Epithelial cell of proximal tubule (primary cell): ENCODE measurements around the gene PIGT. TPM values are rescaled to one million over a fixed set of nuclear protein-coding genes. Genes with fewer than 3 reads are reported as not detected.

Experiments used
- DNase-seq: peaks from one replicate; pipeline ENCODE4 v3.0.0-alpha.2; 2011; ENCODE audit warnings: low read depth
- H3K4me3 ChIP-seq: 2 replicates; pipeline ENCODE4 v1.5.1; 2011; ENCODE audit warnings: low read depth, mild to moderate bottlenecking, low read length
- CTCF ChIP-seq: conservative IDR thresholded peaks from 2 replicates; pipeline ENCODE4 v1.5.1; 2012; ENCODE audit warnings: low read depth, mild to moderate bottlenecking, low read length
- total RNA-seq: library from RNA; depleted of rRNA; stranded (reverse); fragments of >200 nt; gene quantifications from 2 replicates; pipeline ENCODE4 v1.2.3, GENCODE V29; 2015

PIGT gene
- total RNA-seq, 1 donor from 2014 or later = 59.9 TPM

- DNase-seq = no peak
- no peak for TF ChIP-seq CTCF
- no peak overlapping the region for H3K4me3 ChIP-seq
Measured at GRCh38 chr20:45413479-45413878, 2.5 kb upstream of the PIGT start.

GRCh38 chr20:45416917-45417316 lies 976 bp downstream of the PIGT start:
- peak overlapping the region; percentile 85 for H3K4me3 ChIP-seq
- DNase-seq = no peak

GRCh38 chr20:45419188-45420091 lies 3.5 kb downstream of the PIGT start:
- no peak for TF ChIP-seq CTCF

More at GRCh38 chr20:45416917-45417316, 976 bp downstream of the PIGT start:
- no peak for TF ChIP-seq CTCF

GRCh38 chr20:45420125-45420524 lies 4.2 kb downstream of the PIGT start:
- no peak overlapping the region for H3K4me3 ChIP-seq
- TF ChIP-seq CTCF = no peak
- no peak for DNase-seq

More at GRCh38 chr20:45419188-45420091, 3.5 kb downstream of the PIGT start:
- DNase-seq = peak; percentile 92
- no peak overlapping the region for H3K4me3 ChIP-seq

GRCh38 chr20:45423700-45424099 lies 7.8 kb downstream of the PIGT start:
- DNase-seq = no peak
- TF ChIP-seq CTCF = no peak
- no peak overlapping the region for H3K4me3 ChIP-seq

GRCh38 chr20:45425561-45425960 lies 9.6 kb downstream of the PIGT start:
- H3K4me3 ChIP-seq = no peak overlapping the region
- no peak for DNase-seq
- TF ChIP-seq CTCF = no peak
